B cell (primary cell): ENCODE measurements around the gene HDGFL2.

ENCODE experiments used
- CTCF ChIP-seq: fragments of 200-600 bp; IDR thresholded peaks from one replicate; pipeline ENCODE4 v1.8.0; 2022; ENCODE audit warnings: antibody characterized with exemption, mild to moderate bottlenecking
- EZH2 ChIP-seq: IDR thresholded peaks from 2 replicates; pipeline ENCODE4 v1.6.1; 2012; ENCODE audit warnings: borderline replicate concordance, low read depth, mild to moderate bottlenecking, moderate library complexity, low read length; ENCODE audit not compliant: insufficient read depth, poor library complexity, severe bottlenecking

DNA sequence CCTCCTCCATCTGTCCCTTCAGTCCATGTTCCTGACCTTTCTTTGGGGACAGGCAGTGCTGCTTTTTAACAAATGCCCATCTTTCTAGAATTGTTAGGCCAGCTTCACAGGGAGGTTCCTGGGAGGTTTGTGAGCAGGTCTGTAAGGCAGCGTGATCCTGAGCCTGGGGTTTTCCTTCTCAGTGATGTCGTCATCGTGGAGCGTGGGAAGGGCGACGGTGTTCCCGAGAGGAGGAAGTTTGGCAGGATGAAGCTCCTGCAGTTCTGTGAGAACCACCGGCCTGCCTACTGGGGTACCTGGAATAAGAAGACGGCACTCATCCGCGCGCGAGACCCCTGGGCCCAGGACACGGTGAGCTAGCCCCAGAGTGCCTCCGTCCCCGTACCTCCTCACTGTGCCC lies 42.8 kb upstream of the HDGFL2 start:
- TF ChIP-seq CTCF (no peak), EZH2 (no peak)
